T-helper 17 cell (primary cell): Measurements from ENCODE around the gene STRADA. TPM values are rescaled to one million over a fixed set of nuclear protein-coding genes. Genes with fewer than 3 reads are reported as not detected.

ENCODE experiments used
- ATAC-seq: fragments of 150-1000 bp; cut with Tn5 transposase; 2 replicates; pipeline ENCODE4 v1.10.0; 2021; ENCODE audit warnings: mild to moderate bottlenecking, moderate library complexity
- DNase-seq, 3 donors: peaks; one replicate each; pipeline versions ENCODE4 v3.0.0 to v3.0.0-alpha.2; 2020 to 2021
- H3K9me3 ChIP-seq: one replicate; pipeline ENCODE4 v1.7.0; 2013; ENCODE audit warnings: low read length, mild to moderate bottlenecking; ENCODE audit not compliant: control insufficient read depth, poor library complexity, severe bottlenecking
- H3K27ac Mint-ChIP-seq: one replicate; pipeline ENCODE4 v1.8.0; 2022; ENCODE audit warnings: mild to moderate bottlenecking, moderate library complexity, mixed read lengths
- H3K27me3 Mint-ChIP-seq: one replicate; pipeline ENCODE4 v1.8.0; 2022; ENCODE audit warnings: mixed read lengths
- H3K36me3 Mint-ChIP-seq: one replicate; pipeline ENCODE4 v1.8.0; 2022; ENCODE audit warnings: low read depth, mixed read lengths
- H3K4me1 Mint-ChIP-seq: one replicate; pipeline ENCODE4 v1.8.0; 2022; ENCODE audit warnings: mild to moderate bottlenecking, mixed read lengths
- H3K4me3 Mint-ChIP-seq: one replicate; pipeline ENCODE4 v1.8.0; 2022; ENCODE audit warnings: mild to moderate bottlenecking, moderate library complexity, mixed read lengths
- total RNA-seq, 4 donors: library from RNA in 2 of 4; stranded (reverse) in 2 of 4; gene quantifications; one replicate each; pipeline ENCODE4 v1.2.3 and lab custom pipeline; 2022 to 2026

The STRADA gene, protein sequence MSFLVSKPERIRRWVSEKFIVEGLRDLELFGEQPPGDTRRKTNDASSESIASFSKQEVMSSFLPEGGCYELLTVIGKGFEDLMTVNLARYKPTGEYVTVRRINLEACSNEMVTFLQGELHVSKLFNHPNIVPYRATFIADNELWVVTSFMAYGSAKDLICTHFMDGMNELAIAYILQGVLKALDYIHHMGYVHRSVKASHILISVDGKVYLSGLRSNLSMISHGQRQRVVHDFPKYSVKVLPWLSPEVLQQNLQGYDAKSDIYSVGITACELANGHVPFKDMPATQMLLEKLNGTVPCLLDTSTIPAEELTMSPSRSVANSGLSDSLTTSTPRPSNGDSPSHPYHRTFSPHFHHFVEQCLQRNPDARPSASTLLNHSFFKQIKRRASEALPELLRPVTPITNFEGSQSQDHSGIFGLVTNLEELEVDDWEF
- total RNA-seq, result 10 to 100 TPM; 44.5 to 50.2 TPM
- 10.9 to 20.4 reads per million in 2 donors for total RNA-seq (lab: John Stamatoyannopoulos, UW)

DNA sequence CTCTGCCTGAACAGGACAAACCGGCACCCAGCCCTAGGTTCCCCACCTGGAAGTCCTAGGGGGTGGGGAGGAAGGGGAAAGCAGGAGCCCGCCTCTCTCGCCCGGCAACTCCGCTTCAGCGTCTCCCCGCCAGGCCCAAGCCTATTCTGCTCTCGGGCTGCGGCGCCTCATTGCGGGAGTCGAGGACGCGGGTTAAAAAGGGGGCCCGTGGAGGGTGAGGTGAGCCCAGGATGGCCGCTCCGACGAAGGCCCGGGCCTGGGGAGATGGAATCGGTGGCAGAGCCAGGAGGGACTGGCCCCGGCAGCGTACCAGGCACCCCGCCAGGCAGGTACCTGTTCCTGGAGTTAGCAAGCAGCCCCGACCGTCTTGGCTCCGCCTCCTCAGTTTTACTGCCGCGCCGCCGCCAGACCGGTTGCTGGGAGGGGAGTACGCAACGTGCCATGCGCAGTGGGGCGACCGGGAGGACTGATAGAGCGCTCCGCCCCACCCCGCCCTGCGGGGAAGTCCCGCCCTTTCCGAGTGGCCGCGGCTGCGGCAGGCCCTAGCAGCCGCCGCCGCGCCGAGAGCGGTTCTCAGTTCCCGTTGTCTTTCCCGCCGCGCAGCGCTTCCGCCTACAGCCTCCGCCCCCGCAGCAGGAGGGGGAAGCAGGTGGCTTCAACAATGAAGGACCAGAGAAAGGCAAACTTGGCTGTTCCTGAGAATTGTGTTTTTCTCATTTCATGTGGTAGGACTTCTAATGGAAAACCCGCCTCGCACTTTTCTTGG is at the start of gene STRADA:
STRADA (minus strand) TSS at position 392 of the 766 bp plus-strand sequence. CDS start 13,430 bp downstream, outside the sequence.
- ATAC-seq (peak; percentile 89), DNase-seq (peak; percentile 97 to 99 (median 99))
- Mint-ChIP-seq H3K36me3 (no peaks in the 10 kb centered on the region), H3K27me3 (no peaks in the 10 kb centered on the region), H3K4me1 (peaks cover 20% of the 10 kb centered on the region), H3K4me3 (peak within 1 kb of the TSS; percentile 93), H3K27ac (peak within 1 kb of the TSS; percentile 95)
- no peaks in the 10 kb centered on the region for H3K9me3 ChIP-seq

DNA sequence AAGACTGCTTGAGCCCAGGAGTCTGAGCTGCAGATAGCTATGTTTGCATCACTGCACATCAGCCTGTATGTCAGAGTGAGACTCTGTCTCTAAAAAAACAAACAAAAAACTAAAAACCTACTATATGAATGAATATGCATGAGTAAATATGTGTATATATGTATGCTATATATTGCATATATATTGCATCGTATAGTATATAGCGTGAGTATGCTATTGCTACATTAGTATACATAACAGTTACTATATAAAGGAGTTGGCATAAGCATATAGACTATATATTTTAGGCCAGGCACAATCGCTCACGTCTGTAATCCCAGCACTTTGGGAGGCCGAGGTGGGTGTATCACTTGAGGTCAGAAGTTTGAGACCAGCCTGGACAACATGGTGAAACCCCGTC is 48.5 kb upstream of the STRADA start:
- ATAC-seq (no peak), DNase-seq (no peak)
- no peaks in the 10 kb centered on the region for H3K9me3 ChIP-seq
- H3K36me3 Mint-ChIP-seq, result peaks cover 9% of the 10 kb centered on the region
- no peaks in the 10 kb centered on the region for H3K27me3 Mint-ChIP-seq
- H3K27ac Mint-ChIP-seq, result no peak overlapping the region
- no peak overlapping the region for H3K4me3 Mint-ChIP-seq
- H3K4me1 Mint-ChIP-seq, result peaks cover 5% of the 10 kb centered on the region

DNA sequence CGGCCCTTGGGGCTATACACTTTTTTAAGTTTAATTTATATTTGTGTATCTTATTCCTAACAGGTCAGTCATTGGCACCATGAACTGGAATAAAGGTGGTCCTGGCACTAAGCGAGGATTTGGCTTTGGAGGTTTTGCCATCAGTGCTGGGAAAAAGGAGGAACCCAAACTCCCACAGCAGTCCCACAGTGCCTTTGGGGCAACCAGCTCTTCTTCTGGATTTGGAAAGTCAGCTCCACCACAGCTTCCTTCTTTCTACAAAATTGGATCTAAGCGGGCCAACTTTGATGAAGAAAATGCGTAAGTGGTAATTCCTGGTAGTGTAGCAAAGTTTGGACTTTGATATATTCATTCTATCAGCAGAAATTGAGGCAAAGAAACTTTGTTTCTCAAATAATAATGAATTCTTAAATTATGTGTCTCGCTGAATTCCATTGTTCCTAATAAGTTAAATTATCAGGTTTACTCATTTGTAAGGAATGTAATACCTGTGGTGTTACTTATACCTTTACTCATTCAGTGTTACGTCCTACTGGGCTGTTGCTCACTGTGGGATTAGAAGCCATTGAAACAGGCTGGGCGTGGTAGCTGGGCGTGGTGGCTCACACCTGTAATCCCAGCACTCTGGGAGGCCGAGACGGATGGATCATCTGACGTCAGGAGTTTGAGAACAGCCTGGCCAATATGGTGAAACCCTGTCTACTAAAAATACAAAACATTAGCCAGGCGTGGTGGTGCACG is 45.5 kb upstream of the STRADA start:
- DNase-seq (no peak), ATAC-seq (no peak)
- peaks cover 14% of the 10 kb centered on the region for H3K4me1 Mint-ChIP-seq
- no peak overlapping the region for H3K27ac Mint-ChIP-seq
- H3K9me3 ChIP-seq, result no peaks in the 10 kb centered on the region
- H3K4me3 Mint-ChIP-seq, result no peak overlapping the region
- H3K36me3 Mint-ChIP-seq, result peaks cover 10% of the 10 kb centered on the region
- H3K27me3 Mint-ChIP-seq, result no peaks in the 10 kb centered on the region

DNA sequence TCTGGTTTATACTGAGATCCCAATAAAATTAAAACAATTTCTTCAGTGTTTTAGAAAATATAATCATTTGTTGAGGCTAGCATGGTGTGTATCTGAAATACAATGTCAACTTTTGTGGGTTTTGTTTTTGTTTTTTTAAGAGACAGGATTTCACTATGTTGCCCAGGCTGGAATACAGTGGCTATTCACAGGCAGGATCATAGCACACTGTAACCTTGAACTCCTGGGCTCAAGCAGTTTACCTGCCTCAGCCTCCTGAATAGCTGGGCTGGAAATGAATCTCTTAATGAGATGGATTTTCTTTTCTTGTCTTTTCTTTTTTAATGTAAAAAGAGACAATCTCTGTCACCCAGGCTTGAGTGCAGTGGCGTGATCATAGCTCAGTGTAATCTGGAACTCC is 44.5 kb upstream of the STRADA start:
- Mint-ChIP-seq H3K36me3 (peaks cover 10% of the 10 kb centered on the region), H3K27ac (peak overlapping the region; percentile 49), H3K27me3 (no peaks in the 10 kb centered on the region), H3K4me1 (peaks cover 19% of the 10 kb centered on the region), H3K4me3 (no peak overlapping the region)
- H3K9me3 ChIP-seq, result no peaks in the 10 kb centered on the region
- DNase-seq (no peak), ATAC-seq (no peak)

DNA sequence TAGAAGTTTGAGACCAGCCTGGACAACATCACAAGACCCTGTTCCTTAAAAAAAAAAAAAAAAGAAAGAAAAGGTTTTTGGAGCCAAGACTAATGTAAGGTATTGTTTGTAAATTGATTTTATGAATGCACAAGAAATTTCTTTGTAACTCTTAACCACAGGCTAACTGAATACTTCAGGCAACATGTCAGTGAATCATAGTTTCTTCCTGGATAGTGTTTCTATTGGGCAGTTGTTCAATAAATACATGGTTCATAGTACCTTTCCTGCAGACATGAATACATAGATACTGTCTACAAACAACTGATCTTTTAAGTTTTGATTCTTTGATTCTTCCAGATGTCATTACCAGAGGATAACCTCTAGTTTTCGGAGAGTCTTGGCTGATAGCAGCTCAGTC is 44.0 kb upstream of the STRADA start:
- Mint-ChIP-seq H3K4me1 (peaks cover 24% of the 10 kb centered on the region), H3K27me3 (no peaks in the 10 kb centered on the region), H3K36me3 (peaks cover 10% of the 10 kb centered on the region), H3K4me3 (no peak overlapping the region), H3K27ac (peak overlapping the region; percentile 49)
- H3K9me3 ChIP-seq, result no peaks in the 10 kb centered on the region
- ATAC-seq (no peak), DNase-seq (no peak)

DNA sequence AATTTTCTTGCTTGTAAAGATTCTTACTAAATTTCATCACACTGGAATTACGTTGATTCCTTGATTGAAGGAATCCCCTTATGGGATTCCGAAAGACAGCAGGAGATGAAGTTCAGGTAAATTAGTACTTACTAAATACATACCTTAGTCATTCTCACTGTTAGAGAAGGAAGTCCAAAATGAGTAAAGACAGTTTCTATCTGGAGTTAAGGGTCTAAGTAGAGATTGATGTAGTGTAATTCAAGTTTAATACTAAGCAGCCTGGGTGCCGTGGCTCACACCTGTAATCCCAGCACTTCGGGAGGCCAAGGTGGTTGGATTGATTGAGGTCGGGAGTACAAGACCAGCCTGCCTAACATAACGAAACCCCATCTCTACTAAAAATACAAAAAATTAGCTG is 41.9 kb upstream of the STRADA start:
- DNase-seq (no peak), ATAC-seq (no peak)
- Mint-ChIP-seq H3K4me1 (peaks cover 34% of the 10 kb centered on the region), H3K27me3 (no peaks in the 10 kb centered on the region), H3K27ac (peak overlapping the region; percentile 72), H3K4me3 (no peak overlapping the region), H3K36me3 (peaks cover 13% of the 10 kb centered on the region)
- H3K9me3 ChIP-seq, result no peaks in the 10 kb centered on the region

DNA sequence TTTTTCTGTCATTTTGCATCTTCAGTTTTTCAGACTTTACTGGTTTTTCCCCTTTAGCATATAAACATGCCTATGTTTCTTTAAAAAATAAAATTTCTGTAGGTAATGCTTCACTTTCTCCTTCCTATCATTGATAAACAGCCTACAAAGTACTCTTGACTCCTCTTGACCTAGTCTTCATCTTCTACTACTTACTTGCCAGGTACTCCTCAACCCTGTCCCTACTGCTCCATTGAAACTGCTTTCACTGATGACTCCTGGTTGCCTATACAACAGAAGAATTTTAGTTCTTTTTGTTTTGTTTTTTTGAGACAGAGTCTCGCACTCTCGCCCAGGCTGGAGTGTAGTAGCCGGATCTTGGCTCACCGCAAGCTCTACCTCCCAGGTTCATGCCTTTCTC is 39.3 kb upstream of the STRADA start:
- no peaks in the 10 kb centered on the region for H3K9me3 ChIP-seq
- Mint-ChIP-seq H3K36me3 (peaks cover 13% of the 10 kb centered on the region), H3K27ac (peak overlapping the region; percentile 72), H3K4me1 (peaks cover 52% of the 10 kb centered on the region), H3K4me3 (no peak overlapping the region), H3K27me3 (no peaks in the 10 kb centered on the region)
- DNase-seq (no peak), ATAC-seq (no peak)

DNA sequence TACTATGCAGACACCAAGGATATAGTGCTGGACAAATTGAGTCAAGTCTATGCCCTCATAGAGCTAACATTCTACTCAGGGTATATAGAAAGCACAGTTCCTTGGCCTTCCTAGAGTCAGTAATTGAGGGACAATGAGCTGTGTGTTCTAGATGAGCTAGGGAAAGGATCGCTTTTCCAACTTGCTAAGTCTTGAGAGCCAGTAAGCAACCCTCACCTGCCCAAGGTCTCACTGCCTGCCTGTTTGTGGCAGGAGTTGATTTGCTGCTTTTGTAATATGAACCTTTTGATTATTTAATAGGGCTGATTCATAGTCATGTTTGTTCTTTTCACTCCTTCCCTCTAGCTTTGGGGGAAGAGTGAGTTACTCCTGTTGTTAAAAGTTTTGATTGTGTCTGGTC is 38.9 kb upstream of the STRADA start:
- ATAC-seq, result no peak
- peaks cover 13% of the 10 kb centered on the region for H3K36me3 Mint-ChIP-seq
- peak overlapping the region; percentile 72 for H3K27ac Mint-ChIP-seq
- DNase-seq, result no peak
- H3K4me3 Mint-ChIP-seq, result no peak overlapping the region
- peaks cover 54% of the 10 kb centered on the region for H3K4me1 Mint-ChIP-seq
- no peaks in the 10 kb centered on the region for H3K9me3 ChIP-seq
- H3K27me3 Mint-ChIP-seq, result no peaks in the 10 kb centered on the region

DNA sequence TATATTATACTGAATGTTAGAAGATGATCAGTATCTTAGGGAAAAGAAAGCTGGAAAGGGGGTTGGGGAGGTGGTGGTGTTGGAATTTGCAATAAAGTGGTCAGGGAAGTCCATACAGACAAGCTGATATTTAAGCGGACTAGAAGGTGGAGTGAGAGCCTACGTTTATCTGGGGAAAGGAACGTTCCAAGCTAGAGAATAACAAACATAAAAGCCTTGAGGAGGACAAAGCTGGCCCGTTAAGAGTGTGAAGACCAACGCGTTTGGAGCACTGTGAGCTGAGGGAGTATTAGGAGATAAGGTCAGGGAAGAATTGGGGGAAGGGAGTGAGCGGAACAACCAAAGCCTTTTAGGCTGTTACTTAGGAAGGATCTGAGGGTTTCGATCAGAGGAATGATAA is 33.8 kb upstream of the STRADA start:
- Mint-ChIP-seq H3K27me3 (no peaks in the 10 kb centered on the region), H3K4me1 (peaks cover 53% of the 10 kb centered on the region), H3K36me3 (peaks cover 3% of the 10 kb centered on the region)

DNA sequence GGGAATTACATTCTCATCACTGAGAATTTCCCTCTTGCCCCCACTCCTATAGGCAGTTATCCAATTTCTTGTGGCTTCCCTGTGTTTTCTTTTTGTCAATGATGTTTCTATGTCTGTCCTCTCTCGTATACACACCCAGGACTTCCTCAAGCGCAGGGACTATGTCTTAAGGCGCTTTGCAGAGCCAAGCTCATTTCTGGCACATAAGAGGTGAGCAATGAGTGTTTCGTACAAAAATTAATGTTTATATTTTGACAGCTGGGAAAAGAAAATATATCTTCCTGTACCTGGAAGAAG is 33.3 kb upstream of the STRADA start:
- ATAC-seq, result no peak
- Mint-ChIP-seq H3K27me3 (no peaks in the 10 kb centered on the region), H3K4me1 (peaks cover 54% of the 10 kb centered on the region), H3K36me3 (peaks cover 6% of the 10 kb centered on the region), H3K27ac (peak overlapping the region; percentile 97), H3K4me3 (peak overlapping the region; percentile 95)
- no peak for DNase-seq
- no peaks in the 10 kb centered on the region for H3K9me3 ChIP-seq

More for the DNA sequence above, 33.8 kb upstream of the STRADA start:
- peak overlapping the region; percentile 97 for H3K27ac Mint-ChIP-seq
- ATAC-seq, result no peak
- no peak for DNase-seq
- H3K4me3 Mint-ChIP-seq, result peak overlapping the region; percentile 95
- no peaks in the 10 kb centered on the region for H3K9me3 ChIP-seq

DNA sequence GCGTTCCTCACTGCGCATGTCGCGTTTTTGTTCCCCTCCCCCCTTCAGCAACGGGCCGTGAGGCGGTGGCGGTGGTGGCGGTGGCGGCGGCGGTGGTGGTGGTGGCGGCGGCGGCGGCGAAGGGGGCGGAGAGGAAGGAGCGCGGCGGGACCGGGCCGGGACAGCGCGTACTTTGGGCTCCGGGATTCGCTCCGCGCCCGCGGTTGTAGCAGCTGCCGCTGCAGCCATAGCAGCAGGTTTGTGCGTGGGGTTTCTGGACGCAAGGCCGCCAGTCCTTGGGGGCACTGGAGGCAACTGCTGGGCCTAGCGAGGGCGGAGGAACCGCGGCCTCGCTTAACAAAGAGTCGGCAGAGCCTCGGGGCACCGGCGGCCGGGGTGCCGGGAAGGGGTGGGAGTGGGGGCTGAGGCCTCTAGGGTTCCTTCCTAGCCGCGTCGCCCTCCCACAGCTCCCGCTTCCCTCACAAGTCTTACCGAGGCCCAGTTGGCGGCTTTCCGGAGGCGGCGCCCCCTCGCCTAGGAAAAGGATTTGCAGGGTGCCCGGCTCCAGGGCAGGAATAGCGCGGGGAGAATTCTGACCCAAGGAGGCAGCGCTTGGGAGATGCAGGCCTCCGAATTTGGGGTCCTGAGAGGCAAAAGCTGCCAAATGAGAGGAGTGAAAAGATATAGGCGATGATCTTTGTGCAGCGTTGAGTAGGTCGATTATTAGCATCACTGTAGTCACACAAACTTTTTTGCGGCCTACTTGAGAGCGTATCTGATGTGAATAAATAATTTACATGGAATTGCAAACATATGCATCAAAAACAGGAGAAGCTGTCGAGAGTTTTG is 32.8 kb upstream of the STRADA start, which contains the start of gene DDX42:
DDX42 (plus strand) TSS at position 30 of the 828 bp plus-strand sequence. CDS start 12,880 bp downstream, outside the sequence.
- H3K9me3 ChIP-seq, result no peaks in the 10 kb centered on the region
- H3K4me3 Mint-ChIP-seq, result peak within 1 kb of the TSS; percentile 95
- DNase-seq (peak; percentile 17 to 87 (median 81)), ATAC-seq (no peak)
- H3K27ac Mint-ChIP-seq, result peak within 1 kb of the TSS; percentile 97
- peaks cover 3% of the 10 kb centered on the region for H3K36me3 Mint-ChIP-seq
- H3K4me1 Mint-ChIP-seq, result peaks cover 49% of the 10 kb centered on the region
- no peaks in the 10 kb centered on the region for H3K27me3 Mint-ChIP-seq
